ENCODE measurements around the gene ISCA2. TPM values are rescaled to one million over a fixed set of nuclear protein-coding genes. Genes with fewer than 3 reads are reported as not detected.

Gene ISCA2
- total and polyA plus RNA-seq, 9 of the 15 experiments (the other 6 are each of a cell fraction or from before 2014, with no cell fraction given), result 5.0 to 36.7 (median 18.1) TPM

DNA sequence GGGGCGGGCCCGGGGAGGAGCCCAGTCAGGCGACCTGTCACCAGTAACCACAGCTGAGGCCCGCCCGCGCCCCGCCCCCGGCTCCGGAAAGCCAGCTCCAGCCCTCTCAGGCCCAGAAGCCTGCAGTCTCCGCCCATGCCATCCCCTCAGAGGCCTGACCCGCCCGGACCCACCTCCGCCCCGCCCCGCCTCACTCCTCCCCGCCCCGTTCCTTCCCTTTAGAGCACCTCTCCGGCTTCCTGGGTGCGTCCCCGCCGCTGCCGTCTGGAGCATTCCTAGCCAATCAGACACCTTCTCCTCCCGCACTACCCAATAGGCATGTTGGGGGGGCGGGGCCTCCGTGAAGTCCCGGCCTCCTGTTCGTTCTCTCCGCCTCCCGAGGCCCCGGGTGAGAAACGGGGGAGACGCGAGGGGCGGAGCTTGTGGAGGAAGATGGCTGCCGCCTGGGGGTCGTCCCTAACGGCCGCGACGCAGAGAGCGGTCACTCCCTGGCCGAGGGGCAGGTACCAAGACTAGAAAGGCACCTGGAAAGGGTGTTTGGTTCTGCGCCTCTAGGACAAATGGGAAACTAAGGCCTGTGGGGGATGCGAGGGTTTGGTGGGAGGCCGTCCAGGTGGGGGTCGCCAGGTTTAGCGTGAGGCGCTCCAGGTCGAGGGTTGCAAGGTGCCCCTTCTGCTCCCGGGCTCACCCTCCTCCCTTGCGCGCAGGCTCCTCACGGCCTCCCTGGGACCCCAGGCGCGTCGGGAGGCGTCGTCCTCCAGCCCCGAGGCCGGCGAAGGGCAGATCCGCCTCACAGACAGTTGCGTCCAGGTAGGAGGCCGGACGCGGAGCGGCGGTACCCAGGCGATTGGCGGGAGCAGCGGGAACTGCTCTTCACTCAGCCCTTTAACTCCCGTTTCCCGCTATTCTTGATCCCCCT is at the start of gene ISCA2 (continued):
- TF ChIP-seq, protein P1, sequence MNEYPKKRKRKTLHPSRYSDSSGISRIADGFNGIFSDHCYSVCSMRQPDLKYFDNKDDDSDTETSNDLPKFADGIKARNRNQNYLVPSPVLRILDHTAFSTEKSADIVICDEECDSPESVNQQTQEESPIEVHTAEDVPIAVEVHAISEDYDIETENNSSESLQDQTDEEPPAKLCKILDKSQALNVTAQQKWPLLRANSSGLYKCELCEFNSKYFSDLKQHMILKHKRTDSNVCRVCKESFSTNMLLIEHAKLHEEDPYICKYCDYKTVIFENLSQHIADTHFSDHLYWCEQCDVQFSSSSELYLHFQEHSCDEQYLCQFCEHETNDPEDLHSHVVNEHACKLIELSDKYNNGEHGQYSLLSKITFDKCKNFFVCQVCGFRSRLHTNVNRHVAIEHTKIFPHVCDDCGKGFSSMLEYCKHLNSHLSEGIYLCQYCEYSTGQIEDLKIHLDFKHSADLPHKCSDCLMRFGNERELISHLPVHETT (CRISPR knock-in tag; conservative IDR thresholded peaks at IDR 0.05 in 1 of 2, IDR thresholded peaks at IDR 0.05 in 1 of 2), result 0 out of 4 replicates have a peak, but pooled peaks of 1 of the 2 experiments have one; percentile 38
- TF ChIP-seq FOXM1 (IDR thresholded peaks at IDR 0.05; ENCODE audit: low read depth) (no peak), FOXM1 (CRISPR knock-in tag; IDR thresholded peaks at IDR 0.05; ENCODE audit: low read depth) (no peak), ZNF717 (CRISPR knock-in tag; IDR thresholded peaks at IDR 0.05) (no peak), POLR2G (IDR thresholded peaks at IDR 0.05; ENCODE audit: low read depth, low read length) (peak; percentile 81), SP2 (IDR thresholded peaks at IDR 0.05; ENCODE audit: extremely low read depth, low read depth, low read length, poor library complexity, severe bottlenecking) (peak; percentile 41), RB1 (IDR thresholded peaks at IDR 0.05; ENCODE audit: low read depth) (no peak), FOXK1 (CRISPR knock-in tag; IDR thresholded peaks at IDR 0.05; ENCODE audit: borderline replicate concordance) (no peak), ZFP30 (CRISPR knock-in tag; IDR thresholded peaks at IDR 0.05; ENCODE audit: borderline replicate concordance) (no peak), RCOR1 (IDR thresholded peaks at IDR 0.05; ENCODE audit: borderline replicate concordance in 1 of 2, low read depth in 2 of 2, low read length in 2 of 2) (peak in 1 of 2 experiments; percentile 28; a peak in 1 of 4 replicates), NUFIP1 (IDR thresholded peaks at IDR 0.05; ENCODE audit: partially characterized antibody) (no peak), SUPT5H (IDR thresholded peaks at IDR 0.05) (peak; percentile 83), ZNF699 (CRISPR knock-in tag; IDR thresholded peaks at IDR 0.05; ENCODE audit: insufficient replicate concordance) (no peak), GATAD2A (IDR thresholded peaks at IDR 0.05) (0 out of 2 replicates have a peak, but pooled peaks have one; percentile 25), TAF15 (IDR thresholded peaks at IDR 0.05; ENCODE audit: low read depth, low read length) (no peak), CBFA2T3 (IDR thresholded peaks at IDR 0.05) (no peak), ZNF217 (CRISPR knock-in tag; IDR thresholded peaks at IDR 0.05) (no peak), NR4A1 (CRISPR knock-in tag; IDR thresholded peaks at IDR 0.05) (no peak), NR4A1 (tag; IDR thresholded peaks at IDR 0.05) (no peak), STAG1 (CRISPR knock-in tag; IDR thresholded peaks at IDR 0.05; ENCODE audit: borderline replicate concordance) (no peak)
- TF ChIP-seq, protein P2, sequence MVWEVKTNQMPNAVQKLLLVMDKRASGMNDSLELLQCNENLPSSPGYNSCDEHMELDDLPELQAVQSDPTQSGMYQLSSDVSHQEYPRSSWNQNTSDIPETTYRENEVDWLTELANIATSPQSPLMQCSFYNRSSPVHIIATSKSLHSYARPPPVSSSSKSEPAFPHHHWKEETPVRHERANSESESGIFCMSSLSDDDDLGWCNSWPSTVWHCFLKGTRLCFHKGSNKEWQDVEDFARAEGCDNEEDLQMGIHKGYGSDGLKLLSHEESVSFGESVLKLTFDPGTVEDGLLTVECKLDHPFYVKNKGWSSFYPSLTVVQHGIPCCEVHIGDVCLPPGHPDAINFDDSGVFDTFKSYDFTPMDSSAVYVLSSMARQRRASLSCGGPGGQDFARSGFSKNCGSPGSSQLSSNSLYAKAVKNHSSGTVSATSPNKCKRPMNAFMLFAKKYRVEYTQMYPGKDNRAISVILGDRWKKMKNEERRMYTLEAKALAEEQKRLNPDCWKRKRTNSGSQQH (CRISPR knock-in tag; IDR thresholded peaks at IDR 0.05), result no peak
- TF ChIP-seq, protein P3, sequence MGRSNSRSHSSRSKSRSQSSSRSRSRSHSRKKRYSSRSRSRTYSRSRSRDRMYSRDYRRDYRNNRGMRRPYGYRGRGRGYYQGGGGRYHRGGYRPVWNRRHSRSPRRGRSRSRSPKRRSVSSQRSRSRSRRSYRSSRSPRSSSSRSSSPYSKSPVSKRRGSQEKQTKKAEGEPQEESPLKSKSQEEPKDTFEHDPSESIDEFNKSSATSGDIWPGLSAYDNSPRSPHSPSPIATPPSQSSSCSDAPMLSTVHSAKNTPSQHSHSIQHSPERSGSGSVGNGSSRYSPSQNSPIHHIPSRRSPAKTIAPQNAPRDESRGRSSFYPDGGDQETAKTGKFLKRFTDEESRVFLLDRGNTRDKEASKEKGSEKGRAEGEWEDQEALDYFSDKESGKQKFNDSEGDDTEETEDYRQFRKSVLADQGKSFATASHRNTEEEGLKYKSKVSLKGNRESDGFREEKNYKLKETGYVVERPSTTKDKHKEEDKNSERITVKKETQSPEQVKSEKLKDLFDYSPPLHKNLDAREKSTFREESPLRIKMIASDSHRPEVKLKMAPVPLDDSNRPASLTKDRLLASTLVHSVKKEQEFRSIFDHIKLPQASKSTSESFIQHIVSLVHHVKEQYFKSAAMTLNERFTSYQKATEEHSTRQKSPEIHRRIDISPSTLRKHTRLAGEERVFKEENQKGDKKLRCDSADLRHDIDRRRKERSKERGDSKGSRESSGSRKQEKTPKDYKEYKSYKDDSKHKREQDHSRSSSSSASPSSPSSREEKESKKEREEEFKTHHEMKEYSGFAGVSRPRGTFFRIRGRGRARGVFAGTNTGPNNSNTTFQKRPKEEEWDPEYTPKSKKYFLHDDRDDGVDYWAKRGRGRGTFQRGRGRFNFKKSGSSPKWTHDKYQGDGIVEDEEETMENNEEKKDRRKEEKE (IDR thresholded peaks at IDR 0.05; ENCODE audit: borderline replicate concordance in 1 of 2, control insufficient read depth in 1 of 2, low read depth in 2 of 2, low read length in 1 of 2), result no peak

Measured in K562 (cell line).